GM19239 (cell line): ENCODE data around the gene GALNS.

ENCODE experiments used
- DNase-seq: peaks from one replicate; pipeline ENCODE4 v3.0.0; 2011; ENCODE audit warnings: low spot score; ENCODE audit not compliant: insufficient read length
- FAIRE-seq: peaks from 2 replicates; lab custom pipeline; 2011; peaks lifted over from hg19 to GRCh38; lab: Jason Lieb, UNC

Gene GALNS

GRCh38 chr16:88809676-88810165 lies 47.0 kb downstream of the GALNS start:
- no peak for DNase-seq
- no peak for FAIRE-seq

DNA sequence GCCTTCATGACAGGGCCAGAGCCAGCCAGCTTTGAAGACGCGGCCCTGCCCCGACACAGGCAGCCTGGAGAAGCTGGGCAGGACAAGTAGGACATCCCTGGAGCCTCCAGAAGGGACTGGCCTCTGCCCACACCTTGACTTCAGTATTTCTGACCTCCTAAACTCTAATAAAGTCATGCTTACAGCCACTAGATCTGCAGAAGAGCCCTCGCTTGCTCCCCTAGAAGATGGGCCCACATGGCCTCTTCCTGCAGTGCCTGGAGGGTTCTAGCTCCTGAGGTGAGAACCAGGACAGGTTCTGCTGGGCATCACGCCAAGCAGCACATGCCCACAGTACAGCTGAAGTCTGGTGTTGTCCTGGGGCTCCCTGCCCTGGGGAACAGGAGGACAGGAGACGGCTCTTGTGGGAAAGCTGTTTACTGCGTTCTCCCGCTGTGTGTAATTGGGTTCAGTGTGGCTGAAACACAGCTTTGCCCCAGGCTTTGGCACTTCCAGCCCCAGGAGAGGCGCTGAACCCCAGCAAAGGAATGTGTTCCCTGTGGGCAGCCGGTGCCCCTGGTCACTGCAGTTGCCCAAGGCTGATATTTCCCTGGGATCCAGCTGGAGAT lies 47.6 kb downstream of the GALNS start:
- no peak for FAIRE-seq
- no peak for DNase-seq

DNA sequence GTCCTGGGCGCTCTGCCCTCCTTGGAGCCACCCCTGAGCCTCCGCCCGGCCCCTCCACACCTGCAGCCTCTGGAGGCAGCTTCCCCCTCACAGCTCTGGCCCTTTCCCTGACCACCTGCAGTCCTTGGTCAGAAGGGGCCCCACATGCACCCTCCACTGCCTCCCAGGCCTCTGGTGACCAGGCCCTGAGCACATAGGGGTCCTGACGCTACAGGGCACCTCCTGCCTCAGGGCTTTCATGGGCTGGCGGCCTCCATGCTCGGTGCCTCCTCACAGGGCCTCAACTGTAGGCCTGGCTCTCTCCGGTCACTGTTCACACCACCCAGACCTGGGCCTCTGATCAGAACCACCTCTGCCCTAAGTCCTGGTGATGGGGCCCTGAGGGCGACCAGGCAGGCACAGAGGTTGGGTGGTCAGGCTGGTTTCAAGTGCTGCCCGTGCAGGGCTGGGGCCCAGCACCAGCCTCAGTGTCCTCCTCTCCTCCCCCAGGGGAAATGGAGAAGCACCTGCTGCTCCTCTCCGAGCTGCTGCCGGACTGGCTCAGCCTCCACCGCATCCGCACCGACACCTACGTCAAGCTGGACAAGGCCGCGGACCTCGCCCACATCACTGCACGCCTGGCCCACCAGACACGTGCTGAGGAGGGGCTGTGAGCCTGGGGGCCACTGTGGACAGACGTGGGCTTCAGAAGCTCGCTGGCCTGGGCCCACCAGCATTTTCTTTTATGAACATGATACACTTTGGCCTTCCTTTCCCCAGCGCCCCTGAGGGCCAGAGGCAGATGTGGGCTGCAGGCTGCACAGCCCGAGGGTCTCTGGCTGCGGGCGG lies 48.9 kb downstream of the GALNS start:
- FAIRE-seq (no peak), DNase-seq (no peak)

DNA sequence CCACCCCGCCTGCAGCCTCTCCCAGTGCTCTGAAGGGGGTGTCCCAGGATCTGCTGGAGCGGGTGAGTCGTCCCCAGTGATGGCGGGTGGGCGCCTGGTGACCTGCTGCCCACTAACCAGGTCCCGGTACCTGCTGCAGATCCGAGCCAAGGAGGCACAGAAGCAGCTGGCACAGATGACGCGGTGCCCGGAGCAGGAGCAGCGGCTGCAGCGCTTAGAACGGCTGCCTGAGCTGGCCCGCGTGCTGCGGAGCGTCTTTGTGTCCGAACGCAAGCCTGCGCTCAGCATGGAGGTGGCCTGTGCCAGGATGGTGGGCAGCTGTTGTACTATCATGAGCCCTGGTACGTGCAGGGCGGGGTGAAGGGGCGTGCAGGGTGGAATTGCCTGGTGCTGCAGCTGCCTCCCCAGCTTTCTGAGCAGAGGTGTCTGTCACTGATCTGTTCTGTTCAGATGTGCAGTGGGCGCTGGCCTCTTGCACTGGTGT lies 49.6 kb downstream of the GALNS start:
- no peak for FAIRE-seq
- no peak for DNase-seq

GRCh38 chr16:88806491-88807111 lies 50.1 kb downstream of the GALNS start:
- FAIRE-seq (no peak), DNase-seq (no peak)

DNA sequence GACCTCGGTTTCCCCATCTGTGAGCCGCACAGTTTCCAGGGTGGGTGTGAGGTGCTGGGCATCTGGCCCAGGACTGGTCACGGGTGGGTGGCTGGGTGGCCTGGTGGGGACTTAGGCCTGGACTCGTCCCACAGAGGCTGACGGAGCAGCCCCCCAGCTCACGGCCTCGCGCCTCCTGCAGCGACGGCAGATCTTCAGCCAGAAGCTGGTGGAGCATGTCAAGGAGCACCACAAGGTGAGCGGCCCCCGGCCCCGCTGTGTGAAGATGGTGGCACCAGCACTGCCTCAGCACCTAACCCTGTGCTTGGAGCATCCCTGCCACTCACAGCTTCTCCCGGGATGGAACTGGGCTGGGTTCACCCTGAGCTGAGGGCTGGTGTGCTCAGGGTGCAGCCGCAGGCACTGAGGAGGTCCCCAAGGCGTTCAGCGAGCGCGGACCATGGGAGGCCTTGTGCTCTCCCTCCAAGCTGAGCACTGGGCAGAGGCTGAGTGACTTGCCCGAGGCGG lies 50.8 kb downstream of the GALNS start:
- DNase-seq: no peak
- no peak for FAIRE-seq

GRCh38 chr16:88805340-88805715 lies 51.4 kb downstream of the GALNS start:
- DNase-seq: no peak
- no peak for FAIRE-seq

- DNase-seq: no peak
- no peak for FAIRE-seq
These were observed 52.0 kb downstream of the GALNS start for GRCh38 chr16:88804552-88805339.

DNA sequence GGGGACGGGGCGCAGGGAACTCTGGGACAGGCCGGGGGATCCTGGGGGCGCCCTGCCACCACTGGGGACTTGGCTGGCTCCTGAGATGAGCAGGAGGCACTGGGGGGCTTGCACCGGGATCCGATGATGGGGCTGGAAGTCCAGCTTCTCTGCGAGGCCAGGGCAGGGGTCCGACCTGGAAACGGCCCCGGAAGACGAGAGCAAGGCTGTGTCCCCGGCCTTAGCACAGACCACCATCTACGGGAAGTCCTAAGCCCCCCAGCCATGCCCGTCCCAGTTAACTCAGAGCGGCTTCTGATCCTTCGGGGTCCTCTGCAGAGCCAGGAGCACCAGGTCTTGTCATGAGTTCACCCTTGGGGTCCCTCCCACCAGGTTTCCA lies 52.6 kb downstream of the GALNS start:
- DNase-seq: no peak
- no peak for FAIRE-seq

- DNase-seq (peak; percentile 99), FAIRE-seq (peak; percentile 92)
These were observed 53.3 kb downstream of the GALNS start, which contains the start of gene CDT1 for GRCh38 chr16:88803264-88803987. TSS of gene CDT1 (plus strand) at chr16:88803789. CDS start at chr16:88803832, 43 bp downstream.

- no peak for DNase-seq
- FAIRE-seq: no peak
These were observed 56.5 kb downstream of the GALNS start for GRCh38 chr16:88800277-88800592.

- FAIRE-seq: peak; percentile 40
- DNase-seq: no peak
These were observed 57.0 kb downstream of the GALNS start for GRCh38 chr16:88799569-88800276.

DNA sequence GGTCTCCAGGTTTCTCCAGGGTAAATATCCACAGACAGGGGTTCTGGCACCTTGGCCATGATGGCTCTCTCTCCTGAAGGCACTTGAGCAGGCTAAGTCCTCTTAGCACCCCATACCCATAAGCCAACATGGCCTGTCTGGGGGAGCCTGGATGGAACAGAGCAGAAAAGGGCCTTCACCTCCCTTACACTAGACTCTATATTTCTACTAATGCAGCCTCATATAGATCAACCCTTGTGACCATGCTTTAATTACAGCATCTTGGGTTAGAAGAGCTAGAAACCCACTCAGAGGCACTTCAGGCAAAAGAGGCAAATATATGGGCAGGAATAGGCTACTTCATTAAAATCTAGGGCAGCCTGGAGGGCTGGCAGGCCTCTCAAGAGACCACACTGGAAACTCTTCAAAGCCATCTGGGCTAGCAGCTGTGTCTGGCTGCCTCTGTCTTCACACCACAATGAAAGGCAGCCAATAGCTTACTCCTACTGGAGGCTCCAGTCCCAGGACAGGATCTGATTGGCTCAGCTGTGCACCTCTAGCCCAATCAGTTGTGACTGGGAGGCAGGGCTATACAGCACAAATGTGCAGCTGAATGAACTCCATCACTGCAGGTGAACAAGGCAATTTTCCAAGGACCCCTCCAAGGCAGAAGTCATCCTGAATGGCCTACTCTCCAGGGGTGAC lies 57.8 kb downstream of the GALNS start:
- DNase-seq: no peak
- FAIRE-seq: no peak

DNA sequence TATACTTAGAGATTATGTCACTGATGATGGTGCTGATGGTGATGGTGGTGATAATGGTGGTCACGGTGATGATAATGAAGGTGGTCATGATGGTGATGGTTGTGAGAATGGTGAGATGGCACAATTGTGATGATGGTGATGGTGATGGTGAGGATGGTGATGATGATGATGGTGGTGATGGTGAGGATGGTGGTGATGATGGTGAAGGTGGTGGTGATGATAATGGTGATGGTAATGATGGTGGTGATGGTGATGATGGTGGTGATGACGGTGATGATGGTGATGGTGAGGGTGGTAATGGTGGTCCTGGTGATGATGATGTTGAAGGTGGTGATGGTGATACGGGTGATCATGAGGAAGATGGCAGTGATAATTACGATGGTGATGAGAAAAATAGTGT lies 58.7 kb downstream of the GALNS start:
- FAIRE-seq (no peak), DNase-seq (no peak)

DNA sequence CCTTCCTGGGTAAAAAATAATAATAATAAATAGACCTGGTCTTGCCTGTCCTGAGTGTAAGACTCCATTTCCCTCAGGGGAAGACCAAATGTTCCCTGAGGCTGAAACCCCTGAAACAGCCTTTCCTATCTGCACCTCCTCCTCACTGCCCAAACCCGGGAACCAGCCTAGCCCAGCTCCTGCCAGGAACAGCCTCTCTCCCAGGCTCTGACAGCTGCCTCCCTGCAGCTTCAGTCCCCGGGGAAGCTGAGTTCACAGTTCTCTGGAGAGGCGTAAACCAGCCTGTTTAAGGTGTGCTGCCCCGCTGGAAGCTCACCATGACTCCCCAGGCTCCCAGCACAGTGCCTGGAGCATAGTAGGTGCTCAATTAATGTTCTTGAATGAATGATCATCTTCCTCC lies 60.5 kb downstream of the GALNS start:
- FAIRE-seq (no peak), DNase-seq (no peak)

GRCh38 chr16:88793251-88793954 lies 63.3 kb downstream of the GALNS start:
- DNase-seq (no peak), FAIRE-seq (no peak)

DNA sequence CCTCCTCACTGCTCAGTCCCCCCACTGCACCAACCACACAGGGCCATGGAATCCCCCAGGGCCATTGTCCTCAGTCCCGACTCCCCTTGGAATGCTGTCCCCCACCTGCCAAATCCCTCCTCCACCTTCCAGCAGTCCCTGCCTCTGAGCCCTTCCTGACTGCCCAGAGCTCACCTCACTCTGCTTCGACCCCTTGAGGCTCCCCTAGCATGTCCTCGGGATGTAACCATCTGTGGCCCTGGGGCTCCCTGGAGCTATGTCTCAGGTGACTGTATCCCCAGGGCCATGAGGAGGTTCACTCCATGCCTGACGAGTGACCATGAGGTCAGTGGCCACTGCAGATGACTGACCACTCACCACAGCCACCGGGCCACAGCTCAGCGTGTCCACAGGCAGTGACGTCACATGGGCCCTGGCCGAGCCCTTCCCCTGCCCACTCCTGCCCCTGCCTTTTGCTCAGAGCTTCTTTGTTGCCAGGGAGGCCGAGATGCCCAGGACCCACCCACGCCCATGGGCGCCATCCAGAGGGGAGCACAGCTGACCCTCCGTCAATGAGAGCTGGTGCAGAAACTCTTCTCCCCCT lies 64.0 kb downstream of the GALNS start:
- no peak for FAIRE-seq

More for the DNA sequence above, 64.0 kb downstream of the GALNS start:
- no peak for DNase-seq
